Adrenal gland (tissue), 5 donors: ENCODE results near the gene FCN2.

Experiments
- POLR2A ChIP-seq, 2 donors: fragments of 450-650 bp; IDR thresholded peaks; one replicate each; pipeline ENCODE4 v1.6.1; 2017; ENCODE audit warnings: antibody characterized with exemption in 2 of 2, mild to moderate bottlenecking in 2 of 2, moderate library complexity in 1 of 2
- TF ChIP-seq, protein P1 (sequence below), 6 experiments: fragments of 450-650 bp in 4 of 6; fragments of 200-600 bp in 2 of 6; sonication (generic) in 1 of 6; IDR thresholded peaks; 1 replicate in 5 of 6; 2 replicates in 1 of 6; pipeline versions ENCODE4 v1.5.1 to v1.8.0; 2016 to 2021; ENCODE audit warnings: antibody characterized with exemption in 6 of 6, mild to moderate bottlenecking in 2 of 6, moderate library complexity in 1 of 6
- donor health status: DM: no; HTN: no; CAD: no.

GRCh38 chr9:134935701-134936345 is 55.2 kb downstream of the FCN2 start:
- TF ChIP-seq, protein P1, sequence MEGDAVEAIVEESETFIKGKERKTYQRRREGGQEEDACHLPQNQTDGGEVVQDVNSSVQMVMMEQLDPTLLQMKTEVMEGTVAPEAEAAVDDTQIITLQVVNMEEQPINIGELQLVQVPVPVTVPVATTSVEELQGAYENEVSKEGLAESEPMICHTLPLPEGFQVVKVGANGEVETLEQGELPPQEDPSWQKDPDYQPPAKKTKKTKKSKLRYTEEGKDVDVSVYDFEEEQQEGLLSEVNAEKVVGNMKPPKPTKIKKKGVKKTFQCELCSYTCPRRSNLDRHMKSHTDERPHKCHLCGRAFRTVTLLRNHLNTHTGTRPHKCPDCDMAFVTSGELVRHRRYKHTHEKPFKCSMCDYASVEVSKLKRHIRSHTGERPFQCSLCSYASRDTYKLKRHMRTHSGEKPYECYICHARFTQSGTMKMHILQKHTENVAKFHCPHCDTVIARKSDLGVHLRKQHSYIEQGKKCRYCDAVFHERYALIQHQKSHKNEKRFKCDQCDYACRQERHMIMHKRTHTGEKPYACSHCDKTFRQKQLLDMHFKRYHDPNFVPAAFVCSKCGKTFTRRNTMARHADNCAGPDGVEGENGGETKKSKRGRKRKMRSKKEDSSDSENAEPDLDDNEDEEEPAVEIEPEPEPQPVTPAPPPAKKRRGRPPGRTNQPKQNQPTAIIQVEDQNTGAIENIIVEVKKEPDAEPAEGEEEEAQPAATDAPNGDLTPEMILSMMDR (IDR thresholded peaks at IDR 0.05) = no peak
- no peak for TF ChIP-seq POLR2A (IDR thresholded peaks at IDR 0.05)
